ENCODE data around the gene SMIM41. TPM values are rescaled to one million over a fixed set of nuclear protein-coding genes. Genes with fewer than 3 reads are reported as not detected.

SMIM41 gene
- polyA plus RNA-seq, 2 of the 4 experiments (the other 2 are of a cell fraction) = not detected

DNA sequence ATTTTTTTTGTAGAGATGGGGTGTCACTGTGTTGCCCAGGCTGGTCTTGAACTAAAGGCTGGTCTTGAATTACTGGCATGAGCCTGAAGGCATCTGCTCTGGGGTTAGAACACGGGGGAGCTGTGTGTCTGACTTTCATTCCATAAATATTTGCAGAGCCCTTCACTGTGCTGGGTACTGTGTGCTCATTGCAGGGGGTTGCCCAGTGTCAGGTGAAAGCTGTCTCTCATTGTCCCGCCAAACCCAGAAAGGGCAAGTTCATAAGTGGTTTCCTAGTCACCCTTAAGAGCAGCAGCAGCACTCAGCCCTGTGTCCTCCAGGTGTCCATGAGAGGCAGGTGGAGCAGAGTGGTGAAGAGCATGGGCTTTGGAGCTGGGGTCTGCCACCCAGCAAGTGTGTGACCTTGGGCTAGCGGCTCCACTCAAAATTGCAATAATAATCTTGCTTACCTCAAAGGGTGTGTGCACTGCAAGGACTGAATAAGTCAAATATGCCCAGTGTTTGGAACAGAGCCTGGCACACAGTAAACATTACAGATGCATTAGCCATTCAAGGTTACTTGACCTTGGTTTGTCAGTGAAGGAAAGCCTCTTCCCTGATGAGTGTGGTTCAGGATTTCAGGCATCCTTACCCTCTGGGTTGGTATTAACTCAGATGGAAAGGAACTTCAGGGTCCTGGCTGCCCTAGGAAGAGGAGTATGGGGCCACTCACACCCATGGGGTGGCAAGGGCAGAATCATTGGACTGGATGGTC, 4.4 kb upstream of the SMIM41 start:
- POLR2A ChIA-PET = interaction anchor here (0.8 kb wide), 1 partner anchor 49 kb away, joined by 3 read pairs; no protein-coding TSS in a partner anchor

DNA sequence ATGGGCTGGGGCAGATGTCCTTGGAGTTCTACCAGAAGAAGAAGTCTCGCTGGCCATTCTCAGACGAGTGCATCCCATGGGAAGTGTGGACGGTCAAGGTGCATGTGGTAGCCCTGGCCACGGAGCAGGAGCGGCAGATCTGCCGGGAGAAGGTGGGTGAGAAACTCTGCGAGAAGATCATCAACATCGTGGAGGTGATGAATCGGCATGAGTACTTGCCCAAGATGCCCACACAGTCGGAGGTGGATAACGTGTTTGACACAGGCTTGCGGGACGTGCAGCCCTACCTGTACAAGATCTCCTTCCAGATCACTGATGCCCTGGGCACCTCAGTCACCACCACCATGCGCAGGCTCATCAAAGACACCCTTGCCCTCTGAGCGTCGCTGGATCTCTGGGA, 2.7 kb upstream of the SMIM41 start:
- 93% methylated on average over 16 of the region's 16 CpGs for WGBS (ENCODE audit: missing lambda C conversion rate)
- H3K27ac ChIP-seq = no peak overlapping the region
- peaks cover 11% of the 10 kb centered on the region; the same call in 2 of the 3 replicates for H3K4me1 ChIP-seq
- no peak overlapping the region for H3K4me3 ChIP-seq
- CTCF ChIA-PET = interaction anchor here (1.4 to 42.5 kb wide), 7 partner anchors 5 to 73 kb away, joined by 3 to 1730 read pairs (median 94); partner anchors contain the start of genes ATG101 and SMIM41
- DNase-seq (ENCODE audit: low read depth in 1 of 2, low spot score in 1 of 2) (no peak), ATAC-seq (no peak), FAIRE-seq (no peak)
- no peak overlapping the region for H3K4me2 ChIP-seq
- TF ChIP-seq FOSB (CRISPR knock-in tag; IDR thresholded peaks at IDR 0.05) (no peak), CBX8 (IDR thresholded peaks at IDR 0.05) (no peak), HOXA7 (CRISPR knock-in tag; IDR thresholded peaks at IDR 0.05) (no peak), TP53 (CRISPR knock-in tag; IDR thresholded peaks at IDR 0.05) (no peak), SMC3 (IDR thresholded peaks at IDR 0.05) (no peak), HEYL (CRISPR knock-in tag; IDR thresholded peaks at IDR 0.05) (no peak), EP300 (IDR thresholded peaks at IDR 0.05) (no peak), ZFP36 (IDR thresholded peaks at IDR 0.05; ENCODE audit: borderline replicate concordance, partially characterized antibody) (no peak), NPAS2 (CRISPR knock-in tag; IDR thresholded peaks at IDR 0.05; ENCODE audit: borderline replicate concordance) (no peak)
- TF ChIP-seq, protein P1, sequence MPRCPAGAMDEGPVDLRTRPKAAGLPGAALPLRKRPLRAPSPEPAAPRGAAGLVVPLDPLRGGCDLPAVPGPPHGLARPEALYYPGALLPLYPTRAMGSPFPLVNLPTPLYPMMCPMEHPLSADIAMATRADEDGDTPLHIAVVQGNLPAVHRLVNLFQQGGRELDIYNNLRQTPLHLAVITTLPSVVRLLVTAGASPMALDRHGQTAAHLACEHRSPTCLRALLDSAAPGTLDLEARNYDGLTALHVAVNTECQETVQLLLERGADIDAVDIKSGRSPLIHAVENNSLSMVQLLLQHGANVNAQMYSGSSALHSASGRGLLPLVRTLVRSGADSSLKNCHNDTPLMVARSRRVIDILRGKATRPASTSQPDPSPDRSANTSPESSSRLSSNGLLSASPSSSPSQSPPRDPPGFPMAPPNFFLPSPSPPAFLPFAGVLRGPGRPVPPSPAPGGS (IDR thresholded peaks at IDR 0.05) = no peak
- TF ChIP-seq, protein P2, sequence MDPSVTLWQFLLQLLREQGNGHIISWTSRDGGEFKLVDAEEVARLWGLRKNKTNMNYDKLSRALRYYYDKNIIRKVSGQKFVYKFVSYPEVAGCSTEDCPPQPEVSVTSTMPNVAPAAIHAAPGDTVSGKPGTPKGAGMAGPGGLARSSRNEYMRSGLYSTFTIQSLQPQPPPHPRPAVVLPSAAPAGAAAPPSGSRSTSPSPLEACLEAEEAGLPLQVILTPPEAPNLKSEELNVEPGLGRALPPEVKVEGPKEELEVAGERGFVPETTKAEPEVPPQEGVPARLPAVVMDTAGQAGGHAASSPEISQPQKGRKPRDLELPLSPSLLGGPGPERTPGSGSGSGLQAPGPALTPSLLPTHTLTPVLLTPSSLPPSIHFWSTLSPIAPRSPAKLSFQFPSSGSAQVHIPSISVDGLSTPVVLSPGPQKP (IDR thresholded peaks at IDR 0.05; ENCODE audit: low read depth, low read length) = no peak
- POLR2A ChIA-PET = no interaction called here
- no peaks in the 10 kb centered on the region for H3K9me3 ChIP-seq

More for the DNA sequence above, 4.4 kb upstream of the SMIM41 start:
- DNase-seq (ENCODE audit: low read depth in 1 of 2, low spot score in 1 of 2) = no peak
- Histone ChIP-seq H3K4me3 (no peak overlapping the region), H3K4me1 (peaks cover 22% of the 10 kb centered on the region), H3K9me3 (no peaks in the 10 kb centered on the region), H3K27ac (no peak overlapping the region), H3K4me2 (no peak overlapping the region)
- ATAC-seq = no peak
- CTCF ChIA-PET = interaction anchor here (2.1 to 42.5 kb wide), 4 partner anchors 5 to 71 kb away, joined by 6 to 1730 read pairs (median 256); partner anchors contain the start of genes ATG101 and SMIM41
- TF ChIP-seq ZNF302 (CRISPR knock-in tag; IDR thresholded peaks at IDR 0.05) = no peak
- TF ChIP-seq ZC3H11A (IDR thresholded peaks at IDR 0.05) = no peak
- TF ChIP-seq PHF8 (IDR thresholded peaks at IDR 0.05; ENCODE audit: borderline replicate concordance, low read depth) = no peak
- no peak for TF ChIP-seq TFCP2L1 (CRISPR knock-in tag; IDR thresholded peaks at IDR 0.05)
- TF ChIP-seq KDM5A (IDR thresholded peaks at IDR 0.05) = no peak
- no peak for TF ChIP-seq KDM1A (IDR thresholded peaks at IDR 0.05; ENCODE audit: low read depth)
- TF ChIP-seq HOXB13 (CRISPR knock-in tag; IDR thresholded peaks at IDR 0.05; ENCODE audit: low read depth) = no peak
- no peak for TF ChIP-seq HEYL (CRISPR knock-in tag; IDR thresholded peaks at IDR 0.05)
- TF ChIP-seq HDAC2 (IDR thresholded peaks at IDR 0.05) = no peak
- no peak for TF ChIP-seq HOXB5 (CRISPR knock-in tag; IDR thresholded peaks at IDR 0.05)
- TF ChIP-seq PBX3 (IDR thresholded peaks at IDR 0.05) = no peak
- TF ChIP-seq, protein P3, sequence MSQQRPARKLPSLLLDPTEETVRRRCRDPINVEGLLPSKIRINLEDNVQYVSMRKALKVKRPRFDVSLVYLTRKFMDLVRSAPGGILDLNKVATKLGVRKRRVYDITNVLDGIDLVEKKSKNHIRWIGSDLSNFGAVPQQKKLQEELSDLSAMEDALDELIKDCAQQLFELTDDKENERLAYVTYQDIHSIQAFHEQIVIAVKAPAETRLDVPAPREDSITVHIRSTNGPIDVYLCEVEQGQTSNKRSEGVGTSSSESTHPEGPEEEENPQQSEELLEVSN (IDR thresholded peaks at IDR 0.05; ENCODE audit: borderline replicate concordance, low read depth) = no peak
- TF ChIP-seq CTCF (IDR thresholded peaks at IDR 0.05) = no peak
- no peak for FAIRE-seq
- WGBS (ENCODE audit: missing lambda C conversion rate) = 67% methylated on average over 3 of the region's 3 CpGs
